Nephron (organoid): Measurements from ENCODE around the gene SYNE2.

Source experiments
- H3K27ac Mint-ChIP-seq, 3 experiments: 2 replicates each; pipeline ENCODE4 v1.8.0; 2020; ENCODE audit warnings: mixed read lengths in 3 of 3, mild to moderate bottlenecking in 2 of 3, moderate library complexity in 1 of 3
- H3K27me3 Mint-ChIP-seq: 2 replicates; pipeline ENCODE4 v1.8.0; 2021; ENCODE audit warnings: low read depth, mild to moderate bottlenecking, moderate library complexity, mixed read lengths
- H3K36me3 Mint-ChIP-seq: 2 replicates; pipeline ENCODE4 v1.8.0; 2020; ENCODE audit warnings: low read depth, mixed read lengths
- H3K4me1 Mint-ChIP-seq: 2 replicates; pipeline ENCODE4 v1.8.0; 2020; ENCODE audit warnings: mixed read lengths
- H3K4me3 Mint-ChIP-seq, 3 experiments: 2 replicates each; pipeline ENCODE4 v1.8.0; 2020; ENCODE audit warnings: mild to moderate bottlenecking in 3 of 3, mixed read lengths in 3 of 3, moderate library complexity in 2 of 3
- H3K9me3 Mint-ChIP-seq: 2 replicates; pipeline ENCODE4 v1.8.0; 2020; ENCODE audit warnings: mixed read lengths
- TF ChIP-seq, protein P1 (sequence below), 3 experiments: fragments of 200-600 bp; sonication (generic); IDR thresholded peaks; one replicate each; pipeline ENCODE4 v1.5.0; 2021; ENCODE audit warnings: antibody characterized with exemption in 3 of 3; ENCODE audit not compliant: unreplicated experiment in 3 of 3

SYNE2 gene

DNA sequence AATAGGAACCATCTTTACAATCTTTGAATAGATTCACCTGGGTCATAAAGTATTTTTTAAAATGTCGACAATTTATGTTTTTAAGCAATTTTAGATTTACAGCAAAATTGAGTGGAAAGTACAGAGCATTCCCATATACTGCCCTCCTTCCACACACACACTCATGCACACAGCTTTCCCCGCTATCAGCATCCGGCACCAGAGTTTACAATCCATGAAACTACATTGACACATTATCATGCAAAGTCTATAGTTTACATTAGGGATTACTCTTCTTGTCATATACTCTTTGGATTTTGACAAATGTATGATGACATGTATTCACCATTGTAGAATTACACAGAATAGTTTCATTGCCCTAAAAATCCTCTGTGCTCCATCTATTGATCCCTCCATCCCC lies 9.0 kb upstream of the SYNE2 start:
- H3K27ac Mint-ChIP-seq: no peak overlapping the region
- no peaks in the 10 kb centered on the region for H3K4me1 Mint-ChIP-seq
- no peaks in the 10 kb centered on the region for H3K36me3 Mint-ChIP-seq
- no peak overlapping the region for H3K4me3 Mint-ChIP-seq
- TF ChIP-seq, protein P1, sequence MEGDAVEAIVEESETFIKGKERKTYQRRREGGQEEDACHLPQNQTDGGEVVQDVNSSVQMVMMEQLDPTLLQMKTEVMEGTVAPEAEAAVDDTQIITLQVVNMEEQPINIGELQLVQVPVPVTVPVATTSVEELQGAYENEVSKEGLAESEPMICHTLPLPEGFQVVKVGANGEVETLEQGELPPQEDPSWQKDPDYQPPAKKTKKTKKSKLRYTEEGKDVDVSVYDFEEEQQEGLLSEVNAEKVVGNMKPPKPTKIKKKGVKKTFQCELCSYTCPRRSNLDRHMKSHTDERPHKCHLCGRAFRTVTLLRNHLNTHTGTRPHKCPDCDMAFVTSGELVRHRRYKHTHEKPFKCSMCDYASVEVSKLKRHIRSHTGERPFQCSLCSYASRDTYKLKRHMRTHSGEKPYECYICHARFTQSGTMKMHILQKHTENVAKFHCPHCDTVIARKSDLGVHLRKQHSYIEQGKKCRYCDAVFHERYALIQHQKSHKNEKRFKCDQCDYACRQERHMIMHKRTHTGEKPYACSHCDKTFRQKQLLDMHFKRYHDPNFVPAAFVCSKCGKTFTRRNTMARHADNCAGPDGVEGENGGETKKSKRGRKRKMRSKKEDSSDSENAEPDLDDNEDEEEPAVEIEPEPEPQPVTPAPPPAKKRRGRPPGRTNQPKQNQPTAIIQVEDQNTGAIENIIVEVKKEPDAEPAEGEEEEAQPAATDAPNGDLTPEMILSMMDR (IDR thresholded peaks at IDR 0.05; ENCODE audit: unreplicated experiment in 3 of 3): no peak
- H3K27me3 Mint-ChIP-seq: no peaks in the 10 kb centered on the region
- H3K9me3 Mint-ChIP-seq: peaks cover 14% of the 10 kb centered on the region

DNA sequence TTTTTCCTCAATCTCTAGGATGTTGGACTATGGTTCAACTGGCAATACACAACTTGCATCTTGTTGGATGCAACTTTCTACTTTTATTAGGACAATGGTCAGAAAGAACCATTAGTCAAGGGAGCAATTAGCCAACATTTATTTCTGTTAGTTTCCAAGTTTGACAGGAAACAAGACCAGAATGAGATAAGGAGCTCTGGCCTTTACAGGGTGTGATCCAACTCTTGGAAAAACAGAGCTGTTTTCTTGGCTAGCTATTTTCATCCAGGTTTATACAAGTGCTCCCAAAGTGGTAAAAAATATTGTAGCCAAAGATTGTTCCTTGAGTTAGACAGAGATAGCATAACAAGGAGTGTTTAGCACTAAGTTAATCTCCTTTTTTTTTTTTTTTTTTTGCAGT lies 3.9 kb upstream of the SYNE2 start:
- Mint-ChIP-seq H3K9me3 (peaks cover 3% of the 10 kb centered on the region), H3K27me3 (peaks cover under 1% of the 10 kb centered on the region), H3K4me3 (no peak overlapping the region), H3K4me1 (peaks cover under 1% of the 10 kb centered on the region), H3K36me3 (no peaks in the 10 kb centered on the region), H3K27ac (no peak overlapping the region)
- TF ChIP-seq, protein P1 (IDR thresholded peaks at IDR 0.05; ENCODE audit: unreplicated experiment in 3 of 3): no peak

DNA sequence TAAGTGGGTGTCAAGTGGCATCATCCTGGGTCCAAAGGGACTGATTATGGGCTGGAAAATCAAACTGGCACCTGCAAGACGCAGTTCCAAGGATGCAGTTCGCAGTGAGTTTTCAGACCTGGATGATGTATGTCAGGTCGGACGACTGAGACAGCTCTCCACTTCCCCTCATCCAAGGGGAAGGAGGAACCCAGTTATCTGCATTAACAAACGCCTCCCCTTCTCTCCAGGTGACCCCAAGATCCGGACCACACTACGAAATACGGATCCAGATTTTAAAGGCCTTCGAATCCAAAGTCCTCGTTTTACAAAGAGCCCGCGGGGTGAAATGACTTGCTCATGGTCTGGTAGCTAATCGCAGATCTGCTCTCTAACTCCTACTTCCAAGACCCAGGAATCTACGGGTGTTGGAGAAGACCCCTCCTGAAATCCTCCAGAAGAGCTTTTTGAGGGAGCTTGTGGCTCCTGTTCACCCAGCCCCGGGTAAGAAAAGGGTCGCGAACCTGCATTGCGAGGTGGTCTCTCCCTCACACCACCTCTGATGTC lies 460 bp upstream of the SYNE2 start:
- Mint-ChIP-seq H3K4me3 (peak overlapping the region; percentile 92 to 98 (median 94)), H3K4me1 (peaks cover 14% of the 10 kb centered on the region), H3K36me3 (no peaks in the 10 kb centered on the region), H3K9me3 (no peaks in the 10 kb centered on the region), H3K27me3 (peaks cover 8% of the 10 kb centered on the region), H3K27ac (peak overlapping the region; percentile 82 to 96 (median 86))
- TF ChIP-seq, protein P1 (IDR thresholded peaks at IDR 0.05; ENCODE audit: unreplicated experiment in 3 of 3): no peak

DNA sequence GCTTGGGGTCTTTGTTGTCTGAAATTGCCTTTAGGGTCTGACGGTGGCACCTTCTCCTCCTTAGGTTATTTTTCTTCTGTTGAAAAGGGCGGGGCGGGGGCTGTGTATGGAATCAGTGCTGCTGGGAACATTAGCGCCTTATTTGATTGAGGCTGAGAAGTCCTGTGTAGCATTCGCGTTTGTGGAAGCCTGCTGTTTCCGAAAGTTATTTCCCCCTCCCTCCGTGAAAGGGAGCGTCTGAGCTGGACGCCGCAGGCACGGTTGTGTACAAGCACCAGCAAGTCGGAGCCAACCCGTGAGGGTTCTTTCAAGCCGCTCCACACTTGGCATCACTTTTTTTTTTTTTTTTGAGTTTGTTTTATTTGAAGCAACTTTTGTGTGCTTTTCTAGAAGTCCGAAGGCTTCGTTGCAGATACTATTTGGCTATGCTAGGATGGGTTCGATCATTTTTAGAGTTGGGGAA lies 1.1 kb downstream of the SYNE2 start:
- H3K4me3 Mint-ChIP-seq: peak overlapping the region; percentile 94 to 100 (median 98)
- peaks cover 14% of the 10 kb centered on the region for H3K4me1 Mint-ChIP-seq
- TF ChIP-seq, protein P1 (IDR thresholded peaks at IDR 0.05; ENCODE audit: unreplicated experiment in 3 of 3): no peak
- H3K27ac Mint-ChIP-seq: peak overlapping the region; percentile 85 to 99 (median 96)
- peaks cover 8% of the 10 kb centered on the region for H3K27me3 Mint-ChIP-seq
- H3K36me3 Mint-ChIP-seq: no peaks in the 10 kb centered on the region
- no peaks in the 10 kb centered on the region for H3K9me3 Mint-ChIP-seq

- peak overlapping the region; percentile 94 to 100 (median 98) for H3K4me3 Mint-ChIP-seq
- H3K27me3 Mint-ChIP-seq: peaks cover 8% of the 10 kb centered on the region
- TF ChIP-seq, protein P1 (IDR thresholded peaks at IDR 0.05; ENCODE audit: unreplicated experiment in 3 of 3): no peak
- H3K27ac Mint-ChIP-seq: peak overlapping the region; percentile 85 to 99 (median 96)
- no peaks in the 10 kb centered on the region for H3K36me3 Mint-ChIP-seq
- H3K4me1 Mint-ChIP-seq: peaks cover 14% of the 10 kb centered on the region
- H3K9me3 Mint-ChIP-seq: no peaks in the 10 kb centered on the region
Observed at GRCh38 chr14:63854330-63854729, 1.5 kb downstream of the SYNE2 start.

DNA sequence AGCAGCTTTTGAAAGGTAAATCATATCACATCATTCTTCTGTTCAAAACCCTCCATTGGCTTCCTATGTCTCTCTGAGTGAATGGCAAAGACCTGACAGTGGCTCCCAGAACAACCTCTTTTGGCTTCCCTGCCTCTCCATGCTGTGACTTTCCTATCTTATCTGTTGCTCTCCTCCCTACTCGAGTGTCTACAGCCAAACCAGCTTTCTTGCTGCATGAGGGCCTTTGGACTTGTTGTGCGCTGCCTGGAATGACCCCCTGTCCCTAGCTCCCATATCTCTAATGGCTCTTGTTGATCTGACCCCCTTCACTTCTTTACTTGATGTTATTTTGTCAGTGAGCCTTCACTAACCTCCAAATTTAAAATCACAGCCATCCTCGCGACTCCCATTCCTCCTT lies 2.5 kb downstream of the SYNE2 start:
- Mint-ChIP-seq H3K27me3 (peaks cover 12% of the 10 kb centered on the region), H3K36me3 (no peaks in the 10 kb centered on the region), H3K4me1 (peaks cover 14% of the 10 kb centered on the region), H3K27ac (peak overlapping the region in 2 of 3 experiments; percentile 0 to 31), H3K4me3 (peak overlapping the region; percentile 61 to 77 (median 77)), H3K9me3 (no peaks in the 10 kb centered on the region)
- TF ChIP-seq, protein P1 (IDR thresholded peaks at IDR 0.05; ENCODE audit: unreplicated experiment in 3 of 3): no peak
